HG02973 (cell line): ENCODE measurements around the gene IL5RA.

Experiments
- ATAC-seq: cut with Tn5 transposase; IDR thresholded peaks from one replicate; pipeline ENCODE4 v1.9.1; 2021; ENCODE audit warnings: moderate library complexity; ENCODE audit not compliant: unreplicated experiment

IL5RA gene

DNA sequence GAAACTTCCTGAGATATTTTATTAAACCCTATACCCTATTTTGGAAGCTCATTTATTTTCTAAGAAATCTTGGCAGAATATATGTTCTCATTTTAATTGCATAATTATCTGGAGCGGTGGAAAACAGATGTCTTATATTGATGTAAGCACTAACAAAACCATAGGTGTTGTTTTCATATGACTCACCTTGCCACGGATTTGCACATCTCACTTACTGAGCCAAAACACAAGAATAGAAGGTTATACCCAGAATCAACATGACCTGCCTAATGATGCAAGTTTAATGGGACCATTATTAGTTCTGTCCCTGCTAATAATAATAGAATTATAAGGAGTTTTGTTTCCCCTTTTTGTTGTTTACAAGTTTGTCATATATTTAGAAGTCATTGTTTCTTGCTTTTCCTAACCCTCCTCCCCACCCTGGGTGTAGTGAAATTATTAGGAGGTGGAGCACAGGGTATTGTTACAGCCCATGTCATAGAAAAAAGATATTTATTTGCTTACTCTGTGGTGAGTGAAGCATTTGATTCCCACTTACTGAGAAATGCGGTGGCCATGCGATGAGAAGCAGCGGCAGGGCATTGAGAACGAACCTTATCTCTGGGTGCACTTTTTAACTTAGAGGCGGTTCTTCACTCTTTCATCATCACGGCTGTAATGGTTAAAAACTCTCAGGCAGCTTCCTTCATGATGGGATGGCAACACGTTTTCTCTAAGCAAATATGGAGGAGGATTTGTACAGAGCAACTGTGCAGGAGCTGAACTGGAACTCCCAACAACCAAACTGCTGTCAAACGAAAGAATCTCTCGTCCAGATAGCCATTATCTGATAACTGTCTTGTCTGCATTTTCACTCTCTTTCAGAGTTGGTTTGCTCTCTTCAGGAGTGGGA lies 521 bp downstream of the IL5RA start:
- peak; percentile 76 for ATAC-seq

DNA sequence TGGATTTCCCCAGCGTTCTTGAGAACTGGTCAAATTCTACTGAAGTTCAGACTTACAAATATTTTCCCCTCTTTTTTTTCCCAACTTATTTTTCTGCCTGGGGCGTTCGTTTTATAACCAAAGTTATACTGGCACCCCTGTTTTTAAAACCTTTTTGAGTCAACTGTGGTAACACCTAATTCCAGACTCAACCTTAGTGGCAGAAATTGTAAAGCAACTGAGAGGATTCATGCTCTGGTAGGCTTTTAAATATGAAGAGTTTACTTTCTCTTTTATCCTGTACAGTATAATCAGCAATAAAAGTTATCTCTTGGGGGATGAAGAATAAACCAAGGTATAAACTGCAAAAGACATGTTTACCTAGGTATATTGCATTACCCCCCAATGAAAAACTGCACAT lies 2.3 kb downstream of the IL5RA start:
- no peak for ATAC-seq

DNA sequence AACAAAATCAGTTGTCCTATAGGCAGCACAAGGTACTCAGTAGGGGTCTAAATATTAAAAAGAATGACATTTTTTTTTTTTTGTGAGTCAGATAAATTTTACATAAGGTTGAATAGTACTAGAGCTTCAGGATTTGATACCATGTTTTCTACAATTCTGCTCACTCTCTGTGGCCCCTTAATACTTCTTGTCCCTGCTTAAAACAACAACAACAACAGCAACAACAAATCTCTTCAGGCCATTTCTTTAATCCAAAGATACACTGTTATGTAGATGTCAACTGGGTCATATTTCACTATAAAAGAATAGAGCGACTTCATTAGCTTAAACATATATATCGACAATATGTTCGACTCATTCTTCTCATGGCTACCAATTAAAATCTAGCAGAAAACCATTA lies 3.0 kb downstream of the IL5RA start:
- no peak for ATAC-seq

DNA sequence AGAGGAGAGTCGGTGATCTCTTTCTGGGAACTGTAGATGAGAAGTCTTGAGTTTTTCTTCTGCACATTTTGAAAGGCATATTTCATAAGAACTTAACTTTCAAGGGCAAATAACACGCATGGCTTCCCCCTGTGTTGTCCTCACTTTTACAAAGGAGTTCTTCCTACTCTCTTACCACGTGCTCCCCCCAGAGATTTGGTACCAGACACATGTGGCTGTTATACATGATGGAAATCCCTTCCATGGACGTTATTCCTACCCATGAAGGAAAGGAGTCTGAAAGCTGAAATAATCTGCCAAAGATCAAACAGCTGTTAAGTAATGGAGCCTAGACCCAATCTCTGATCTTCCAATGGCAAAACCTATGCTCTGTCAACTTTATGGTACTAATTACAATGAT lies 4.4 kb downstream of the IL5RA start:
- ATAC-seq = no peak

DNA sequence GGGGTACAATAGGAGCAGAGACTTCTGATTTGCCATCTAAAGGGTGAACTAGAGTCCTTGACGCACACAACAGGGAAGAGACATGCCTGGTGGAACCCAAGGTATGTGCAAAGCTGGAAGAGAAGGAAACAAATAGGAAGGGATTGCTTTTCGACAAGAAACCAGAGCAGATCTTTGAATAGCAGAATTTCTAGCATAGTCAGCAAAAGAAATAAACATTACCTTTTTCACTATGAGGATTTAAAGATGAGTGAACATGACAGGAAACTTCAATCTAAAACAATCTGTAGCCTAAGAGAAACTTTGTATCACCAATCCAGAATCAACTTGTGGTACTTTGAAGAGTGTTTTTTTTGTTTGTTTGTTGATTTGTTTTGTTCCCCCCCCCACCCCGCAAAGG lies 4.9 kb downstream of the IL5RA start:
- no peak for ATAC-seq

DNA sequence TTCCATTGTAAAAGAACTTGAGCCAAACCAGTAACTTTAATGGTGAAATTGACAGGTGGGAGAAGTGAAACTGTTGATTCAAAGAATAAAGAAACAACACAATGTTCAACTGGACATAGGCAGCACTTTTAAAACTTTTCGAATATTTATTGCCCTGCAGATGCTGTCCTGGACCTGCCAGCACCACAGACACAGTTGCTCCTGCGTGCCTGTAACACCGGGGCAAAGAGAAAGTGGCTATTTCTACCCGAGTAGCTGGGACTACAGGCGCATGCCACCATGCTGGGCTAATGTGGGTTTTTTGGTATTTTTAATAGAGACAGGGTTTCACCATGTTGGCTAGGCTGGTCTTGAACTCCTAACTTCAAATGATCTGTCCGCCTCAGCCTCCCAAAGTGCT lies 7.4 kb downstream of the IL5RA start:
- ATAC-seq = no peak

DNA sequence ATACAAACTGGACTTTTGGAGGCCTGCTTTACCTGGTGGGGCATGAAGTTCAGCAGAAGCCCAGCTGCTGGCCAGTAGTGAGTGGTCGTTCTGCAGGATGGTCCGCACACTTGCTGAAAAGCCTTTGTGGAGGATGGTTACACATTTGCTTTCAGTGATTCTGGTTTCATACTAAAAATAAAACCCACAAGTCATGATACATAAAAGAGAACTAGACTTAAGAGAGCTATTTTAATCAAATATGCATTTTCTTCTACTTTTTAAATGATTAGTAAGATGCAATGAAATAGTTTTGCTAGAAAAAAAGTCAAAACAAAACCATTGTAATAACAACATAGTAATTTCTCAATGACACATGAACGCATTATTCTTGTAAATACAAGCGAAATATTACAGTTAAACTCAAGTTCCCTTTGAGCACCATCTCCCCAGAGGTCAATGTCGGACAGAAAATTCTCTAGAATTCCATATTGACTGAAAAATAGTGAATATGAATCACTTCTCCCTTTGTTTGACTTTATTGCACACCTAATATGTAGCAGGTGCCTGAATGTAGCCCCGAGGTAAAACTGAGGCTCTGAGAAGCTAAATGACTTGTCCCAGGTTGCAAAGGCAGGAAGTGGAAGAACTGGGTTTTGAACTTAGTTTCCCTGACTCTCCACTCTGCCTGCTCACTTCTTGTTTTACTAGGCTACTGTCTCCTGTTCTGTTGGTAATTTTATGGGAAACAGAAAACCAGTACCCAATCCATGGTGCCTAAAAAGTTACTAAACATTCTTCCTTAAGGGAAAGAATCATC lies 8.3 kb downstream of the IL5RA start:
- peak; percentile 73 for ATAC-seq

DNA sequence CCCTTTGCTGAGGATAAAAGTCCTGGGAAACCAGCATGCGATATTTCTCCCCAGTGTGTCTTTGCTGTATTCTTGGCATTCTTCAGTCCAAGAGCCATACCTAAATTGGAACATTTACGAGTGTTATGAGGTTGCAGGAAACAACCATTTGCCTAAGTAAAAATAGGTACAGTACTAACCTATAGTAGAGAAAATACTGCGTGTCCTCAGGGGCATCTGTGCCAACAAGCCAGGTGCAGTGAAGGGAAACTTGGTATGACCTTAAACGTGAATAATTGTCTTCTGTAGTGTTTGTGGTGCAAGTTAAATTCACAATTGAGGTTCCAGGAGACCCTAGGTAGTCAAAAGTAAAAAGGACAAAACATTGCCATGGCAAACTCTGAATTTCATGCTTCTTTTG lies 12.2 kb downstream of the IL5RA start:
- ATAC-seq = no peak

DNA sequence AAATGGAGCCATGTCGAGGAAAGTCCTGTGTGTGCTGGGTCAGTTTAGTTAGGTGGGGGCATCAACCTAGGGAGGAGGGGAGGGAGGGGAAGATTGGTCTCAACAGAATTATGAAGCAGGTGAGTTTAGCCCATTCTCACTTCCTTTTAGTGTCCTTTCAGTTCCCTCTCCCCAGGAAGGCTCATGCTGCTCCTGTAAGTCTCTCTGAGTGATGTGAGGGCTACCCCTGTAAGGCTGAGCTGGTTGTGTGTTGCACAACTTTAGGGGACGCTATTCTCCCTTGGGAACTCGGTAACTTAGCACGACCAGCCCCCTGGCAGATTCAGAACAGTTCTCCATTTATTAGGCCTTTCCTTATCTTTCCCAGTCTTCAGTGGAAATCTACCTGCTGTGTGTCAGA lies 21.2 kb downstream of the IL5RA start:
- ATAC-seq = peak; percentile 98

DNA sequence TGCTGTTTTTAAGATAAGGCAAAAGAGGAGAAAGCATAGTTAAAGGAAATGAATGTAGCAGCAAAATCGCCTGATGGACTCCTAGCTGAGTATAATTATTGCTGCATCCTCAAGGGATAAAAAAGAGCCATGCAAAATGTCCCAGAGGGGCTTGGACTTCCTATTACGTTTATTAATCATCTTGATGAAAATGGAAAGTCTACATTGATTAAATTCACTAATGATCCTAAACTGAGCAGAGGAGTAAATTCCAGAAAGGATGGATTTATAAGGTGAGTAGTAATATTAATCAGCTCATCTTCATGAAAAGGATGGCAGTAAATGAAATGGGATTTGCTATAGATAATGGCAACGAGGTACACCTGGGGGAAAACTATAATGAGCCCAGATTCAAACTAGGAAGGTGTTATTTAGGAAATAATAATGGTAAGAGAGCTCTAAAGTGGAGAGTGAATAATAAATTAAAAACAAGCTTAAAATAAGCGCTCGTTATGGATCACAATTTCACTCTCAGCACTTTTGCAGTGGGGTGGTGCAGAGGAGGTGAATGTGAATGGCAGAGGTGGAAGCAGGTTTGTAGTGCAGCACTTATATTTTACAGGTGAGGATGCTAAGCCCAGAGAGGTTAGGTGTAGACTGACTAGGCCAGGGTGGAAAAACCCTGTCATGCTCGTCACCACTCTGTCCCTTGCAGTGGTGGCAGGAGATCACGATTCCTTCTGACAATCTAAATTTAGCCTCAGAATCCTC lies 22.3 kb downstream of the IL5RA start:
- no peak for ATAC-seq

DNA sequence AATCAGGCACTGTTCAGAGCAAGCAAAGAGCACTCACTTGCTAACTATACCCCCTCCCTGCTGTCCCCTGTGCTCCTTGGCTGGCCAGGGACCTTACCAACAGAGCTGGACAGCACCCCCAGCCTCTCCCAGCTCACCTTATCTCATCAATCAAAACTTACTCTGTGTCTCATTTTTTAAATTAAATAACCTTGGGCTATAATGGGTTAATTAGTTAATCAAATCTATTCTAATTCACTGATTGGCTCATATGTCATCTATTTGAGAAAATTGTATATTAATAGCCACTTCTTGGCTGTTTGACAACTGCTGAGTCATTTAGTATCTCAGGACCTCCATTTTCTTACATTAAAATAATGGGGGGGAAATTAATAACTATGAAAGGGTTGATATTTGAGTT lies 22.9 kb downstream of the IL5RA start:
- ATAC-seq = no peak

DNA sequence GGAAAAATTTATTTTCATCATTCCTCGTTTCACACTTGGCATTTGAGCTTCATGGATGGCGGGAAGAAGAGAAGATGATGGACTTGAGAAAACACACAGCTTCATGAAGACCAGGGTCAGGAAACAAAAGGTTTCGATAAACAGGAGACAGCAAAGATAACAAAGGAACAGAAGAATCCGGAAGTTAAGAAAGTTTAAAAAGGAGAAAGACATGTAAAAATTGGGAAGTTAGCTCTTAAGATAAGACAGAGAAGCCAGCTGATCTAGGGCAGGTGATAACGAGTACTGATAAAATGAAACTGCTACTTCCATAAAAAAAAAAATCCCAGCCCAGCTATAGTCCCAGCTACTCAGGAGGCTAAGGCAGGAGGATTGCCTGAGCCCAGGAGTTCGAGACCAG lies 23.9 kb downstream of the IL5RA start:
- ATAC-seq = no peak

DNA sequence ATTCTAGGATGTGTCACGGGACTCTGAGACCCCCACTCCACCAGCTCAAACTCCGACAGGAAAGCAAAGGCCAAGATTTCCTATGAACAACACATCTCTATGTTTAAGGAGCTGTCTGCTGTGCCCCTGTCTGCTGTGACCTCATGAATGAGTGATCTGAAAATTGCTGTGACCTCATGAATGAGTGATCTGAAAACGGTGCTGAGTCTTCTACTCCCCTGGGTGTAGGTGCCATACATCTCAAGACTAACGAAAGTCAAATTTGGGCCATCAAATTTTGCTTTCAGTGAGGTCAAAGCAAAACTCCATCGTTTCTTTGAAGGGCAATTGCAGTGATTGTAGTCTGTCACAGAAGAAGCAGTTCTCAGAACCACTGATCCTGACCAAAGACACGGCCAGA lies 24.4 kb downstream of the IL5RA start:
- peak; percentile 30 for ATAC-seq

DNA sequence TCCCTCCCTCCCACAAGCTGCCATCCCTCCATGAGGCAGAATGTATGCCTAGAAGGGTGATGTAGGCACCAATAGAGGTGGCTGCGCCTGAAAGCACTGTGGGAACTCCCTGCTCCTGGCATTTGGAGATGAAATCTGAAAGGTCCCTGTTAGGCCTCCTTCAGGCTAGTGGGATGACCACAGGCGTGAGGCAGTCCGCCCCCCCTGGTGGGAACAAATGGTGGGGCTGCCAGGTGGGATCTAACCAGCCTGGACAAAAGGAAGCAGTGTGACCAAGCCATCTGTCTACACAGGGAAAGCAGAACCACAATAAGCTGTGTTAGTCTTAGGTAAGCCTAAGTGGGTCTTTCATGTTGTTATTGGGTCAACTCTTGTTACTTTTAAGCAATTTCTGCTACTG lies 25.3 kb downstream of the IL5RA start:
- no peak for ATAC-seq

DNA sequence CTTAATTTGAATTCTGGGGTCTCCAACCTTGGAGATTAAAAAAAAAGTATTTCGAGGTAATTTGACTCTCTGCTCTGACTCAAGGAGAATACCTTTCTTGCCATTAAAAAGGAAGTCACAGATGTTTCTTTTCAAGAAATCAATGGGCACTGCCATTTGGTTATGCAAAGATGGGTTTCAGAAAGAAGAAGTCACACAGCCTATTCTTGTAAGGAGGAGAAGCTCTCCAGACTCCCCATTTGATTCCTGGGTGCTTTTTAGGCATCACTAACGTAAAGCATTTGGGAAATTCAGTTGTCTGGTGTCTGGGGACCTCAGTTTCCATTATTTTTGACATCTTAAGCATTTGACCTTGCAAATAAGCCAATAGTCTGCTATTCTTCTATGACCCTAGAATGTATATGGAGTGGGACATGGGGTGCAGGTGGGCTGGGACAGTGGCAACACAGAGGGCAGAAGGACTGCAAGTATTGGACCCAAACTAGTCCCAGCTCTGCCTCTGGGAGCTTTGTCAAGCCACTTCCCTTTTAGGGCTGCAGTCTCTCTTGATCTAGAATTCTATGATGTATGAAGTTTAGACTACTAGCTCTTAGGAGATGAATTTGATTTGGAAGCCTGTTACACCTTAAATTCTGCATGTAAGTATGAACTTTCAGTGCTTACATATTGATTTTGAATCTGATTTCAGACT lies 27.8 kb downstream of the IL5RA start:
- peak; percentile 71 for ATAC-seq

DNA sequence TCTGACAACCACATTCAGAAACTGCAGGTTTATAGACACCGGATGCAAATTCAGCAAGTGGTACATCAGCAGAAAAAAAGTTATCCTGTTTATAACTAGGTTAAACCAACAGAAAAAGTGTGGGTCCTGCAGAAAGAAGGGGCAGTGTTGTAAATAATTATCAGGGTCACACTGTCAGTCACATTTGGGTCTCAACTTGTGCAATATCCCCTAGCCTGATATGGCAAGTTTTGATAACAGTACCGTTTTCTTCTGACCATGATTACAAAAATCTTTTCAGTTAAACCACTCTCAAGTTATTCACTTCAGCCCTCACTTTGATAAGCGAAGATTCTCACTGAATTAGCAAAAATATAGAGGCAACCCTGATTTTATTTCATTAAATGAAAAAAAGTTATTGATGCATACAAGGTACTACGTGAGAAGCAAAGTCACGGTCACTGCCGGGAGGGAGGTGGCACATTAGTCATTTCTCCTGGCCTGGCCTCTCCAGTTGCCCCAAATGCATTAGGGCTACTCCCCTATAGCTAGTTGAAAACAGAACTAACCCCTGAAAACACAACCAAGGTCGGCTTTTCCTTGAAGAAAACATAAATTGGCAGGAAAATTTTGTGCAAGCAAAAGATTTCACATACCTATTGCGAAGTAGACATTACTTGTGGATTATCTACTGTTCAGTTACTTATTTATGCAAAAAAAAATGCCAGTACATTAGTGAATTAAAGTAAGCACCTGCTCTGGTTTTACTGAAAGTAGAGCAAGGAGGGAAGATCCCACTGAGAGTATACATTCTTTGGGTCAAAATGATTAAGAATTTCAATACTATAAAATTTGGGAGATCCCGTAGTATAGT lies 28.6 kb downstream of the IL5RA start:
- peak; percentile 32 for ATAC-seq

DNA sequence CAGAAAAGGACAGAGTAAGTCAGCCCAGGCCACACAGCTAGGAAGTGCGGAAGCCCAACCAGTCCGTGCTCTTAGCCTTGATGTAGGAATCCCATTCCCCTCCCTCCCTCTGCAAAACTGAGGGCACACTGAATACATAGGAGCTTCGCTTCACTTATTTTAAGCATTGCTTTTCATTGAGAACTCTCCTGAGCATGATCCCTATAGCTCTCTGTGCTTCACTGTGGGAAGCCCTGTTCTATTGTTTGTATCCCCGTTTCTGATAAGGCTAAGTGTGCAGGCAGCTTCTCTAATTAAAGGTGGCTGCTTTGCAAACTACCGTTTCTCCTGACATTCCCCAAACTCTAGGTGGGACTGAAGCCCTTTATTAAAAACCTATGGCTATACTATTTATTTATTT lies 29.9 kb downstream of the IL5RA start:
- no peak for ATAC-seq

DNA sequence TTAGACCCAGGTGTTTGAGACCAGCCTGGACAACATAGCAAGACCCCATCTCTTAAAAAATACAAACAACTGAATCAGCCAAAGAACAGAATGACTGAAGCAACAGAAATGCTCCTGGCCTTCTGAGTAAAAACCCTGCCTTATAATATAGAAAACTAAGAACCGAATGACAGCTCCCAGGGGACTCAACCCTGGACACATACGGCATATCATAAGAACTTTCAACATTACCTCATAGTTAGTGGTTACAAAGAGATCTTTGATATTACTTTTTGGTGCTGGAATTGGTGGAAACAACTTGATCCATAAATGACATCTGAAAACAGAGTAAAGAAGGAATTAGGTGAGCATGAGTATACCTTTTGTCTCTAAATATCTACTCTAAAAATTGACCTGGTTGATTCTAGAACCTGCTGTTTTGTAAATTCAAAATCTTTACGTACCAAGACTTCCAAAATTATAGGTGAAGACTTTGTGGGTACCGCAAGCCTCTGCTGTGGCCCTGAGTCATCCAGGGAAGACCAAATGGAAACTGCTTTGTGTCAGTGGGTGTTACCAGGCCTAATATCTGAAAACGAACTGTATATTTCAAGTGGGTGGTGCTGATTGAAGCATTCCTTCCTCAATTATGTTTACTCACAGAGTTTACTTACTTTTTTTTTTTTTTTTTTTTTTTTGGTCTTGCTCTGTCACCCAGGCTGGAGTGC lies 35.5 kb downstream of the IL5RA start:
- peak; percentile 72 for ATAC-seq

DNA sequence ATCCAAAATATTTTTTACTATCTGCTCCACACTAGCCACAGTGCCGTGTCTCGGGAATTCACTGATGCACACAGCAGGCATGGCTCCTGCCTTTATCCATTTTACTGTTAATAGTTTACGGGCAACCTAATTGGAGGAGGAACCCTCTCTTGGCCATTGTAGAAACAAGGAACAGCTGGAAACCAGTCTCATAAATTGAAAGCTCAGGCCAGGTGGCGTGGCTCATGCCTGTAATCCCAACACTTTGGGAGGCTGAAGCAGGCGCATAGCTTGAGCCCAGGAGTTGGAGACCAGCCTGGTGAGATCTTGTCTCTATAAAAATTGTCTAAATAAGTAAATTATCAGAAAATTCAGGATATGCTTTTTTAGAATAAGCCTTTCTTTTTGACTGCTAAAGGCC lies 39.0 kb downstream of the IL5RA start:
- no peak for ATAC-seq
